ACHN (cell line): ENCODE results near the gene KCNQ1.

Source experiments
- DNase-seq: peaks from one replicate; pipeline ENCODE4 v3.0.0-alpha.2; 2015
- in situ Hi-C: cut with HindIII; loops from 2 replicates; pipeline ENCODE4 v1.10.0; 2017; ENCODE audit warnings: low sequenced_read_pairs, low pct_ligation_motif_present, low pct_unique_long_range_greater_than_20kb

The KCNQ1 gene

DNA sequence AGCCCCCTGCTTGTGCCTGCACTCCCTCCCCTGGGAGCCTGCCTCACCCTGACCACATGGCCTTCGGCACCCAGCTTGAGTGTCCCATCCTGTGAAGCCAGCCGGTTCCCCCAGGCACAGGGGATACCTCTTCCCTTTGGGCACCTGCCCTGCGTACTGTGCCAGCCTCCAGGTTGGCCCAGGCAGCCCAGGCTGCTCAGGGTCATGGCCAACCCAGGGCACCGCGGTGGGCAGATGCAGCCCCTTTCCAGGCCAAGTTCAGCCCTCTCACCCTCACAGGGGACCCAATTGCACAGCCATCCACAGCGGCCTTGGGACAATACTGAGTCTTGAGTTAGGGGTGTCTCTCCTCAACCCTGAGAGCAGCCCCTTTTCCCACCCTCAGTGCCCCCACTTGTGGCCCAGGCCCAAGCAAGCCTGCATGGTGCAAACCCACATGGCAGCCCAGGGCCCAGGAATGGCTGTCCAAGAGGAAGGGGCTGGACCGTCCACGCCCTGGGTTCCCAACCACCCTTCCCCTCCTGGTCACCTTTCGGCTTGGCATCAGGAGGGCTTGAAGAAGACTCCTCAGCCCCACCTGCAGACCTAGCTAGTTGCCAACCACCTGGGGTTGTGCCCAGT, 353.0 kb downstream of the KCNQ1 start:
- in situ Hi-C loops = no loop called here
- DNase-seq = no peak

DNA sequence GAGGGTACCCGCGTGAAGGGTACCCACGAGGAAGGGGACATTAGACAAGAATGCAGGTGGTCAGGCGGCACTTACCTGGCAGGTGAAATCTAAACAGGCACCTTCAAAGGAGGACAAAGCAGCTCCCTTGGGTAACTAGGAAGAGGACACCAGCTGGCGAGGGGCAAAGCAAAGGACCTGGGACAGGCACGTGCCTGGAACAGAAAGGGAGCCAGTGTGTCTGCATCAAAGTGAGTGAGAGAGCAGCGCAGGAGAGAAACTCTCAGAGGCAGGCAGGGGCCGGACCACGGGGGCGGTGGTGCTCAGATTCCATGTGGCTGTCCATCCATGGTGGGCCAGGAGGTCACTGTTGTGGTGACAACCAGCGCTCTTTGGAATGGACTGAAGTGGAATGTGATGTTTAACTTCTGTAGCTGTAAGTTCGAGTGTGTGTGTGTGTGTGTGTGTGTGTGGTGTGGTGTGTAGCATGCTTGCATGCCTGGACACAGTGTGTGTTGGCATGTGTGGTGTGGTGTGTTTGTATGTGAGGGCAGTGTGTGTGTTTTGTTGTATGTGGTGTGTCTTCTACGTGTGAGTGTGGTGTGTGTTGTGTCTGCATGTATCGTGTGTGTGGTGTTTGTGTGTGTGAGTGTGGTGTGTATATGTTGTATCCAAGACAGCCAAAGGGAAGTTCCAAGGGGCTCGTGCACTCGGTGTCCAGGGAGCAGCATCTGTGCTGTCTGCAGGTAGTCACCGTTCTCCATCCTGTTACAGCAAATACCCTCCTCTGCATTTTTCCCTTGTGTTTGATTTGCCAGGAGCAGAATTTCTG, 354.3 kb downstream of the KCNQ1 start:
- in situ Hi-C loops = no loop called here
- no peak for DNase-seq

DNA sequence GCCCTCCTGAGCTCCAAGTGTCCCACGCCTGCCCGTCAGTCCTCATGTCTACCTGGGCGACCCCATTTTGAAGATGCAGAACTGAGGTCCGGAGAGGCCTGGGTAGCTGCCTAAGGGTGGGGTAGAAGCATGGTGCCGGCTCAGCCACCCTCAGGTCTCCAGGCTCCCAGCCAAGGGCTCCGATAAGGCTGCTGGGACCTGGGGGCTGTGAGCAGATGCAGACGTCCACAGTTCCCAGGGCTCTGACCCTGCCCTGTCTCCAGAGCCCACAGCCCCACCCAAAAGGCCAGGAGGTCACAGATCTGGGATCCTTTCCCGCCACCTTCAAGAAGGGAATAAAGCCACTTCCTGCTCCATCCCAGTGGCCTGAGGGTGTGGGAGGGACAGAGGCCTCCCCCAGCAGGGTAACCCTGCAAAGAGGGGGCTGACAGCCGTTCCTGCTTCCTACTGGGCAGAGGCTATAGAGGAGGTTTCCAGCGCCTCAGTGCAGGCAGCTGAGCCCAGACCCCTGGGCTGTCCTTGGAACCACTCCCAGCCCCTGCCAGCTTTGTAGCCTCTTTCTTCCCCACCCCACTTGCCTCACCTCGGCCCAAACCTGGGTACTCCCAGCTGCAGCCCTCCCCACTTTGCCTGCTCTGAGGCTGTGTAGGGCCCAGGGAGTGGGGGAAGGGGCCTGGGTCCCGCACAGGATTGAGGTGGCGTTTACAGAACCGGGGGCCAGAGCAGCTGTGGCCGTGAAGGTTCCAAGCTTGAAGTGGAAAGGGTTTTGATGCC, 355.3 kb downstream of the KCNQ1 start:
- DNase-seq = no peak
- in situ Hi-C loops = no loop called here

DNA sequence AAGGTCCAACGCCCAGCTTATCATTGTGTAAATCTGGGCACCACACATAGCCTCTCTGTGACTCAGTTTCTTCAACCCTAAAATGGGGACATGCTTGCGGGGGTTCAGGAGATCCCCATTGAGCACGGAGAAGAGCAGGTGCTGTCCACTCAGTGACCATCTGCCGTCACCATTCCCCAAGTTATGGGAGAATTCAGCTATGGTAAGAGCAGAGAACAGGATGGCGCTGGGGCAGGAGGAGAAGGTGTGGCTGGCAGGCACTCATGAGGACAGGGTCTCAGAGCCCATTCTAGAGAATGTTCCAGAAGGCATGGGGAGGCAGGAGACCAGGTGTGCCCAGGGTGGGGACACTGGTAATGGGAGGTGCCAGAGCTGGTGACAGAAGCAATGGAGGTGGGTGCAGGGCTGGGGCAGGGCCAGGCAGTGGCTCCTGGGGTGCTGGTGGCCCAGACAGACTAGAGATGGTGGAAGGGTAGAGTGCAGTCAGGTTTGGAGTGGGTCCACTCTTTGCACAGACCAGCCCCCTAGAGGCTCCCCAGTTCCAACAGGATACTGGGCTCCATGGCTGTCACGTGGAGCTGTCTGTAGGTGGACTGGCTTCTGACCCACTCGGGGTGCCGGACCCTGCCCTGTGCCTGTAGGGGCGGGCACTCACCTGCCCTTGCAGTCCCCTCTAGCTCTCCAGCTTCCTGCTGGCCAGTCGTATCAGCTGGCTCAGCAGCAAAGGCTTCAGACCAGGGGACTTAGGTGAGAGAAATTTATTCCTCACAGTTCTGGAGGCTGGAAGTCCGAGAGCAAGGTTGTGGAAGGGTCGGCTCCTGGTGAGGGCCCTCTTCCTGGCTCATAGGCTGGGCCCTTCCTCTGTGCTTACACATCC, 356.1 kb downstream of the KCNQ1 start:
- no peak for DNase-seq
- in situ Hi-C loops = no loop called here

DNA sequence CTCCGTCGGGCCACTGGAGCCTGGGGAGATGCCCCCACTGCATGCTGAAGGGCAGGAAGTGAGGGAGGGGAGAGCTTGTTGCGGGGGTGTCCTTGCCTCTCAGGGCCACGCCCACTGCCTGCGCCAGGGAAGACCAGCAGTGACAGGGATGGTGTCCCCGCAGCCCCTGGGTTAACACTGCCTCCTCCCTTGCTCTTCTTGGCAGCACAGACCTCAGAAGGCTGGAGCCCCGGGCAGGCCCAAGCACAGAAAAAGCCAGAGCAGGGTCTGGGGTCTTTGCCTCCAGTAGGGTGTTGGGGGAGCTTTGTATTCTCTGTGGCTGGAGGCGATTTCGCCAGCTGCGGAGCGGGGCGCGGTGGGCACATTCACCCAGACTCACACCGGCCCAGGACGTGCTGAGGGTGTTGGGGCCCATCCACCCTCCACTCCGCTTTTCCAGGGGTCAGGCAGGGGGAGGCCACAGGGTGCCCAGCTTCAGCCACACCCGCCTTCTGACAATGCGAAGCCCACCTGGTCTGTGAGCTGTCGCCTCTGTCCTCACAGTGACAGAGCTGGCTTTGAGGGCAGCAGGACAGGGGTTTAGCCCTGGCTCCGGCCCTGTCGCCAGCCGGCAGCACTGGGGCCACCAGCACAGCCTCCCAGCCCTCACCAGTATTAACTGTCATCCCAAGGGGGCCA, 357.0 kb downstream of the KCNQ1 start:
- in situ Hi-C loops = no loop called here
- DNase-seq = no peak

DNA sequence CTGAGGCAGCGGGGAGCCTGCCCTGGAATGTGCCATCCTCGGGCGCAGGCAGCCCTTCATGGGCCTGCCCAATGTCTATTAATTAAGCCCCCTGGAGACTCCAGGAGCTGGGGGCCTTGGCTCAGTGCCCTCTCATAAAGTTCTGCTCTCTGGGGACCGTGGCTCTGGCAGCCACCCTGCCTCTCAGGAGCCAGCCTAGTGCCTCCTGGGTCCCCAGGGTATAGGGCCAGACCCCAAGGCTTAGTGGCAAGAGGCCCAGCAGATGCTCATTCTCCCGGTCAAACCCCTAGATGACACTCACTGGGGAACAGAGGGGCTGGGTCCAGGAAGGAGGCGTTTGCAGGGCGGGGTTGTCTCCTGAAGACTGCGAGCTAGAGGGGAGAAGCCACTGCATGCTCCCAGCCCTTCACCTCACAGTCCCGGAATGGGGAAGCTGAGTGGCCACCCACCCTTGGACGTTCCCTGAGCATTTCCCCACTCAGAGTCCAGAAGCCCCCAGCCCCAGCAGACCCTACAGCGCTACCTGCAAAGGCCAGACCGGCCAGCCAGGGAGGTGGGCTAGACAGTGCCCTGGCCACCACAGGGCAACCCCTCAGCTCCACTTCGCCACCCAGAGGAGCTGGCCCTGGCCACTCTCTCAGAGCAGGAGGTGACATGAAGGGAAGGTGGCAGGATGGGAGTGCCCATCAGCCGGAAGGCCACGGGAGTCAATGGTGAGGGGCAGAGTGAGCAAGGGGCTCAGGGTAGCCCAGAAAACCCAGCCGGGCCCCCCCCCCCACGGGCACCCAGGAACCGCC, 357.8 kb downstream of the KCNQ1 start:
- DNase-seq = no peak
- in situ Hi-C loops = no loop called here

DNA sequence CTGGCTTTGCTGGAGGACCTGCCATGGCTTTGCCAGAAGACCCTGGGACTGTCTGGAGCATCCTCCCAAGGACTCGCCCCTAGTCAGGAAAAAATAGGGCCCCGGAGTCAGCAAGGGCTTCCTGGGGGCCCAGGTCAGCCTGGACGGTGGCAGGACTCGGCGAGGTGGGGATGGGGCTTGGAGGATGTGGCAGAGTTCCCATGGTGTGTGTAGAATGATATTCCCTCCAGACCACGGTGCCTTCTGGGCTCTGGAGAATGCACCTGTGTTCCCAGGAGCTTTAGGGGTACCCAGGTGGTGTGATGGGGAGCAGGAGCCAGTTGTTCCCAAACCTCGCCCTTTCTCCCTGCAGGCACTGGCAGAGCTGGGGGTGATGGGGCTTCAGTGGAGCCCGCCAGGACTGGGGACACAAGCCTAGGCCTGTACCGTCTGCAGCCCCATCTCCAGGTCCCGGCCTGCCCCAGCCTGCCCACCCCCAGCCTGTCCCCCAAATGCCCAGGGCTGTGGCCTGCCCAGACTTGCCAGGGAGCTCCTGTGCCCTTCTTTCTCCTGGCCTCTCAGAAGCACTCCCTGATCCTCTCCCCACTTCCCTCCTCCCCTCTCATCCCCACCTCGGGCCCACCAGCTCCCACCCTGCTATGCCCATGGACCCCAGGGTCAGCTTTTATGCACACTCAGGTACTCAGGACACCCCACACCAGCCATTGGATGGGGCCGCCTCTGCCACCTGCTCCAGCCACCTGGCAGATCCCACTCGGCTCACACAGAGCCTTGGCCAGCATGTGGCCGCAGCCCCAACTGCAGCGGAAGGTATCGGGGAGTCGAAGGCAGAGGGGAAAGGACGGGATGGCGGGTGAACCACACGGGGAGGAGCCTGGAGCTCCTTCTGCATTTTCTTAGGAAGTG, 358.6 kb downstream of the KCNQ1 start:
- in situ Hi-C loops = no loop called here
- DNase-seq = no peak

DNA sequence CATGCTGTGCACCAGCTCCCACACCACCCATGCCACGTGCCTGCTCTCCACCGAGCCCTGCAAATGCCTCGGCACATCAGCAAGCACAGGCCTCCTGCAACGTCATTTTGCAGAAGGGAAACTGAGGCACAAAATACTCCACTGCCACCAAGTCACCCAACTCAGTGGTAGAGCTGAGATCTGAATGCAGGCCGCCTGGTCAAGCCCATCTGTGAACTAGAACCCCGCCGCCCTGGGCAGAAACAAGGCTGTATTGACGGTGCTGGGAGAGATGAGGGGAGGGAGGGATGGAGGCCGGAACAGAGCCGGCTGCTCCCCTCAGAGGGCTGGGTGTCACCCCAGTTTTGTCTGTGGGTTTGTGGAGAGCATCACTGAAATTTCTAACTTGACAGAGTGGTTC, 359.4 kb downstream of the KCNQ1 start:
- in situ Hi-C loops = no loop called here
- no peak for DNase-seq

DNA sequence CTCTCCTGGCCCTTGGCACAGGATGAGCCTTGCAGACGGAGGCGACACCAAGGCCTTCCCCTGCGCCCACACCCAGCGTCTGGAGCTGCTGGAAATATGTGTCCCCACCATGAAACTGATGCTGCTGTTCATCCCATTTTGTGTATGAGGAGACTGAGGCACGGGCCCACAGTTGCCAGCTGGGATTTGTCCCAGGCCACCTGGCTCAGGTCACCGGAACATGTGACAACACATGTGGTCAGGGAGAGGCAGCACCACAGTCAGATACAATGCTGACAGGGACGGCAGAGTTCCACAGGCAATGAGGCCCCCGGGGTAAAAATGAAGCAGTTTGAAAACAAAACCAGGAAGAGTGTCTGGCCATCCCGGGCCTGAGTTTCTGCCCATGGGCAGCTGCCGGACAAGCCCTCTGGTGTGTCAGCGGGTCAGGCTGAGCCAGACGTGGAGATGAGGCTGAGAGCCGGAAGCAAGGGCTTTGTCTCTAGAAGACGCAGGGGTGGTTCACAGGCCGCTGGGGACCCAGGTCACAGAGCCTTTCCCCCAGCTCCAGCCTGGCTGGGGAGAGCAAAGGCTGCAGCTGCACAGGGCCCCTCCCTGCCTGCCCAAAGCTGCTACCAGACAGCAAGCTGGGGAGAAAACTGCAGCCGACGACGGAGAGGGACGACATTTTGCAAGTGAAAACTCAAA, 360.0 kb downstream of the KCNQ1 start:
- in situ Hi-C loops = no loop called here
- DNase-seq = no peak

DNA sequence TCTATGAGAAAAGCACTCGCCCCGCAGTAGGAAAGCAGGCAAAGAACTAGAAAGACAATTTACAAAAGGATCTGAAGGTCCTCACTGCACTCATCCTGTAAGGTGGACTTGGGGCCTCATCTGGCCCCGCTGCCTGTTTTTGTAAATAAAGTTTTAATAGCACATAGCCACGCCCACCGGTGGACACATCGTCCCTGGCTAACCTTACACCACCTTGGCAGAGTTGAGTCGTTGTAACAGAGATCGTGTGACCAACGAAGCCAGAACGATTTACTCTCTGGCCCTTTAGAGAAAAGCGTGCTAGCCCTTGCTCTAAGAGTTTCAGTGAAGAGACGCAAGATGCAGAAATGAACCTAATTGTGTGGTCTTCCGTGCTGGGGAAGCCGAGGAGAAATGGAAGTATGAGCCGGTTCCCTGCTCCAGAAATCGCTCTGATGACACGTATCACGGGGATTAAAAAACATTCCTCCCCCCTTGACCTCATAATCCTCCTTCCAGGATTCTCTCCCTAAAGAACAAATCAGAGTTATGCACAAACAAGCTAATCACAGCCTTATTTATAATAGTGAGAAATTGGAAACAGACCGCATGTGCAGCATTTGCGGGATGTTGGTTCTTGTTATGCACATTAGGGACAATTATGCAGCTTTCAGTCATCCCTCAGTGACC, 360.7 kb downstream of the KCNQ1 start:
- no peak for DNase-seq
- in situ Hi-C loops = no loop called here

DNA sequence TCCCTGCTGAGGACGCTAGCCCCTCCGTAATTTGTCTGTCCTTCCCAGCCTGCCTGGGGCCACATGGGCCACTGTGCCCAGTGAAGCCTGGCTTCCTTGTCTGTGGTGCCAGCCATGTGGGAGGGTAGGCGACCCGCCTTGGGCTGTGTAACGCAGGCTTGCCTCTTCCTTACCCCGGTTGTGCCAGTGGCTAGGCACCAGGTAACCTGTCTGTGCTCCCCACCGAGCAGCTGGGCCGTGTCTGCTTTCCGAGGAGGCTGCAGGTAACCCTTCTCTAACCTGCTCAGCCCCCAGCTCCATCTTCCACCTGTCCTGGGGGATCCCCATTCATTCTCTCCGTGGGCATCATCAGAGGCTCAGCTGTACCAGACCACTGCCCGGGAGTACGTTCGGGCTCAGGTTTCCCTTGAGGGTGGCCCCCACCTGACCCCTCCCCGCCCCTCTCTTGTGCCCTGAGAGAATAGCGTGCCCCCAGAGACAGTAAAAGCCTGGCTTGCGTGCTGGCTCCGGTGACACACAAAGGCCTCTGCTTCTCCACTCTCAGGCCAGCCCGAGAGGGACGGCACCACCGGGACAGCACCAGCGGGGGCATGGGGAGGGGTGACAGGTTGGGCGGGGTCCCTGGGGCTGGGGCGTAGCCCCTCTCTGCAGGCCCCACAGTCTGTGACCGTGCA, 361.7 kb downstream of the KCNQ1 start:
- in situ Hi-C loops = no loop called here
- DNase-seq = no peak

DNA sequence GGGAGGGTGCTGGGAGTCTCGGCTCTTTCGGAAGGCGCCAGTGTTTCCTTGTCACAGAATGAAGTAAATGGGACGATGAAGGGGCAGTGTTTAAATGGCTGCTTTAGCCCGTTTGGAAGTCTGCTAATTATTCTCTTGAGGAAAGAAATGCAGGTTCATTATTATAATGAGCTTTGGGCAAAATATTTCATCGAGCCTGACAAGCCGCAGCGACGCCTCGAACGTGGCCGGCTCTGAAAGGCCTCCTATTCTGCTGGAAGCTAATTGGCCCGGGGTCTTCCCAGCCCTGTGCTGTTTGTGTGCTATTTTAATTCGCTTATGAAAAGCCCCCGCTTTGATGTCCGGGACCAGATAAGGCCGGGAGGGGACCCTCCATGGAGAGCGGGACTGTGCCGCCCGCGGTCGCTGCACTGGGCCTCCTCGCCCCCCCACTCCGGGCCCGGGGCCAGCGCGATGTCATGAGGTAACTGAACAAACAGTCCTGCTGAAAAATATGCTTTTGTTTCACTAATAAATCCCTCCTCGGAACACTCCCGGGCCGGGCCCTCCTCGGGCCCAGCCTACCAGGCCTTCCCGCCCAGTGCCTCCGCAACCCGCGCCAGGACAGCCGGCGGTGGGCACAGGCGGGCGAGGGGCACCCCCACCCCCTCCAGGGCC, 362.3 kb downstream of the KCNQ1 start:
- in situ Hi-C loops = no loop called here

DNA sequence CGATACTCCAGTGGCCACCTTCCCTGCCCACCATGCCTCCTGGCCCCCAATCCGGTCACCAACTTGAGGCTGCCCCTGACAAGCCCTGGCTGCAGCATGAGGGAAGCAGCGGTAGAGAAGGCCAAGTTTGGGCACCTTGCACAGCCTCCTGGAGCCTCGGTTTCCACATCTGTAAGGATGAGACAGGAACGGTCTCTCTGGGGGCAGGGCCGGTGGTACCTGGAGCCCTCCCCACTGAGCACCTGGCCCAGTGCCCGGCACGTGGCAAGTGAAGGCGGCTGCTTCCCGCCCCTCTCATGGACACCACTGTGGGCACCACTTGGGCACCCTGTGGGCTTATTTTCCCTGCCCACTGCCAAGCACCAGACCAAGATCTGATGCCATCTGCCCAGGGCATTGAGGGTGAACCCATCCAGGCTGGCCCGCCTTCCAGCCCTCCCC, 363.0 kb downstream of the KCNQ1 start:
- in situ Hi-C loops = no loop called here
- DNase-seq = no peak

More for the DNA sequence above, 362.3 kb downstream of the KCNQ1 start:
- no peak for DNase-seq
